ENCODE results near the gene FYCO1.

FYCO1 gene

GRCh38 chr3:45969116-45969515 is 26.5 kb downstream of the FYCO1 start:
- DNase-seq: no peak
- intact Hi-C loops (cut with DNase I): no loop called here

GRCh38 chr3:45968706-45969105 is 26.9 kb downstream of the FYCO1 start:
- no peak for DNase-seq
- intact Hi-C loops (cut with DNase I): no loop called here

GRCh38 chr3:45968149-45968548 is 27.5 kb downstream of the FYCO1 start:
- no peak for DNase-seq
- intact Hi-C loops (cut with DNase I): no loop called here

- peak in 2 of 42 donors; percentile 16 to 30 for DNase-seq
- intact Hi-C loops (cut with DNase I): no loop called here
Measured at GRCh38 chr3:45967724-45968123, 27.9 kb downstream of the FYCO1 start.

GRCh38 chr3:45966950-45967640 is 28.5 kb downstream of the FYCO1 start:
- intact Hi-C loops (cut with DNase I): no loop called here
- DNase-seq: peak; percentile 36 to 87 (median 76)

GRCh38 chr3:45966371-45966791 is 29.2 kb downstream of the FYCO1 start:
- intact Hi-C loops (cut with DNase I): no loop called here
- DNase-seq: peak in 7 of 42 donors; percentile 5 to 44 (median 15)

GRCh38 chr3:45965653-45966052 is 30.0 kb downstream of the FYCO1 start:
- no peak for DNase-seq
- intact Hi-C loops (cut with DNase I): no loop called here

GRCh38 chr3:45965253-45965652 is 30.4 kb downstream of the FYCO1 start:
- DNase-seq: no peak
- intact Hi-C loops (cut with DNase I): no loop called here

GRCh38 chr3:45964139-45964538 is 31.5 kb downstream of the FYCO1 start:
- DNase-seq: no peak
- intact Hi-C loops (cut with DNase I): no loop called here

- intact Hi-C loops (cut with DNase I): no loop called here
- DNase-seq: no peak
Measured at GRCh38 chr3:45962033-45962432, 33.6 kb downstream of the FYCO1 start.

GRCh38 chr3:45960289-45960688 is 35.3 kb downstream of the FYCO1 start:
- DNase-seq: no peak
- intact Hi-C loops (cut with DNase I): no loop called here

- intact Hi-C loops (cut with DNase I): no loop called here
- DNase-seq: no peak
Measured at GRCh38 chr3:45959201-45959600, 36.4 kb downstream of the FYCO1 start.

- peak in 3 of 42 donors; percentile 24 to 59 (median 42) for DNase-seq
- intact Hi-C loops (cut with DNase I): no loop called here
Measured at GRCh38 chr3:45958321-45958791, 37.3 kb downstream of the FYCO1 start.

- intact Hi-C loops (cut with DNase I): no loop called here
- DNase-seq: peak in 41 of 42 donors; percentile 37 to 90 (median 72)
Measured at GRCh38 chr3:45957586-45957985, 38.0 kb downstream of the FYCO1 start.

GRCh38 chr3:45955706-45956105 is 39.9 kb downstream of the FYCO1 start:
- no peak for DNase-seq
- intact Hi-C loops (cut with DNase I): no loop called here

GRCh38 chr3:45955017-45955647 is 40.5 kb downstream of the FYCO1 start:
- no peak for DNase-seq
- intact Hi-C loops (cut with DNase I): no loop called here

- no peak for DNase-seq
Measured at GRCh38 chr3:45954306-45954705, 41.3 kb downstream of the FYCO1 start.

GRCh38 chr3:45953536-45953935 is 42.1 kb downstream of the FYCO1 start:
- no peak for DNase-seq
- intact Hi-C loops (cut with DNase I): no loop called here

More at GRCh38 chr3:45954306-45954705, 41.3 kb downstream of the FYCO1 start:
- intact Hi-C loops (cut with DNase I): no loop called here

GRCh38 chr3:45952456-45952855 is 43.2 kb downstream of the FYCO1 start:
- DNase-seq: no peak
- intact Hi-C loops (cut with DNase I): no loop called here

- intact Hi-C loops (cut with DNase I): no loop called here
- no peak for DNase-seq
Measured at GRCh38 chr3:45951946-45952345, 43.7 kb downstream of the FYCO1 start.
